Activated CD4-positive, alpha-beta T cell treated with anti-CD3 and anti-CD28 coated beads, Interleukin-2, amount 50 U/mL, for 48 hours (primary cell): Measurements from ENCODE around the gene RNPEPL1.
A peak's percentile ranks its signal among the peaks of the same experiment; 100 is the strongest.
"Not testable (repeated sequence)": the region's sequence is repeated elsewhere in the genome, so short reads cannot be mapped to it uniquely, and the experiment has no call there.

Experiments
- DNase-seq, 2 experiments: peaks; one replicate each; pipeline ENCODE4 v3.0.0-alpha.2; 2020

The RNPEPL1 gene

GRCh38 chr2:240605867-240606743 lies 37.8 kb downstream of the RNPEPL1 start:
- no peak for DNase-seq

GRCh38 chr2:240611601-240612210 lies 43.4 kb downstream of the RNPEPL1 start:
- DNase-seq: no peak

- no peak for DNase-seq
Observed at GRCh38 chr2:240613781-240614180, 45.5 kb downstream of the RNPEPL1 start.

- no peak for DNase-seq
Observed at GRCh38 chr2:240614391-240614790, 46.1 kb downstream of the RNPEPL1 start.

GRCh38 chr2:240615396-240615795 lies 47.1 kb downstream of the RNPEPL1 start:
- DNase-seq: no peak

- DNase-seq: no peak
Observed at GRCh38 chr2:240615820-240616547, 47.7 kb downstream of the RNPEPL1 start.

- not testable (repeated sequence) for DNase-seq
Observed at GRCh38 chr2:240616860-240617666, 48.8 kb downstream of the RNPEPL1 start.

- DNase-seq: no peak
Observed at GRCh38 chr2:240618776-240619175, 50.5 kb downstream of the RNPEPL1 start.

- DNase-seq: no peak
Observed at GRCh38 chr2:240619506-240620148, 51.3 kb downstream of the RNPEPL1 start.

GRCh38 chr2:240620149-240620731 lies 52.0 kb downstream of the RNPEPL1 start:
- DNase-seq: no peak

- no peak for DNase-seq
Observed at GRCh38 chr2:240620859-240621258, 52.6 kb downstream of the RNPEPL1 start.

- no peak for DNase-seq
Observed at GRCh38 chr2:240622060-240622411, 53.8 kb downstream of the RNPEPL1 start.

- DNase-seq: no peak
Observed at GRCh38 chr2:240622531-240623235, 54.4 kb downstream of the RNPEPL1 start.

- DNase-seq: no peak
Observed at GRCh38 chr2:240623531-240624010, 55.3 kb downstream of the RNPEPL1 start.

- DNase-seq: no peak
Observed at GRCh38 chr2:240624011-240624949, 56.0 kb downstream of the RNPEPL1 start.

GRCh38 chr2:240624950-240625621 lies 56.8 kb downstream of the RNPEPL1 start, which contains the start of gene GPR35:
GPR35 (plus strand) TSS chr2:240625480; CDS start chr2:240629953, 4,473 bp downstream.
- DNase-seq: peak; percentile 83 to 89

GRCh38 chr2:240626531-240627300 lies 58.4 kb downstream of the RNPEPL1 start:
- peak; percentile 40 to 56 for DNase-seq
